AG04449 (cell line): ENCODE results near the gene ANKH.

Source experiments
- CTCF ChIA-PET: fragments of 350-600 bp; formaldehyde crosslinking; extraction: SDS; loops from one replicate; lab custom pipeline; 2021; ENCODE audit warnings: antibody characterized with exemption; lab: Yijun Ruan, JAX
- POLR2A ChIA-PET: fragments of 400-600, 350-600 bp; formaldehyde crosslinking; extraction: SDS; loops from one replicate; lab custom pipeline; 2020; ENCODE audit warnings: antibody characterized with exemption, inconsistent platforms; lab: Yijun Ruan, JAX
- DNase-seq: peaks from one replicate; pipeline ENCODE4 v3.0.0-alpha.2; 2010; ENCODE audit warnings: low read depth, low spot score
- H3K4me3 ChIP-seq: 2 replicates; pipeline ENCODE4 v1.5.1; 2011; ENCODE audit warnings: low read depth, mild to moderate bottlenecking, control low read depth, low read length
- CTCF ChIP-seq: IDR thresholded peaks from one replicate; pipeline ENCODE4 v1.5.1; 2011; ENCODE audit warnings: mild to moderate bottlenecking, moderate library complexity, low read length, control low read depth, inconsistent platforms; ENCODE audit not compliant: insufficient read depth; ENCODE audit errors: missing control alignments

ANKH gene

GRCh38 chr5:14702238-14702839 is 169.2 kb downstream of the ANKH start:
- ChIA-PET CTCF (interaction anchor here (0.6 to 7.6 kb wide), 7 partner anchors 8 to 307 kb away, joined by 3 to 60 read pairs (median 7); no protein-coding TSS in a partner anchor), POLR2A (interaction anchor here (1.0 kb wide), 1 partner anchor 169 kb away, joined by 3 read pairs; the partner anchor contains the start of gene ANKH)
- no peak for DNase-seq
- H3K4me3 ChIP-seq, result no peak overlapping the region
- no peak for TF ChIP-seq CTCF

GRCh38 chr5:14701556-14701955 is 170.0 kb downstream of the ANKH start:
- DNase-seq, result no peak
- H3K4me3 ChIP-seq, result no peak overlapping the region
- TF ChIP-seq CTCF, result no peak
- ChIA-PET CTCF (interaction anchor here (0.7 to 3.1 kb wide), 3 partner anchors 16 to 302 kb away, joined by 3 to 18 read pairs (median 4); no protein-coding TSS in a partner anchor), POLR2A (no interaction called here)

- ChIA-PET POLR2A (no interaction called here), CTCF (interaction anchor here (0.7 to 3.6 kb wide), 4 partner anchors 15 to 302 kb away, joined by 3 to 20 read pairs (median 11); no protein-coding TSS in a partner anchor)
These were observed 170.8 kb downstream of the ANKH start for GRCh38 chr5:14700478-14701436.

GRCh38 chr5:14699807-14700400 is 171.7 kb downstream of the ANKH start:
- no peak overlapping the region for H3K4me3 ChIP-seq
- ChIA-PET POLR2A (no interaction called here), CTCF (interaction anchor here (3.6 kb wide), 1 partner anchor 14 kb away, joined by 20 read pairs; no protein-coding TSS in a partner anchor)
- no peak for TF ChIP-seq CTCF
- DNase-seq, result no peak

More at GRCh38 chr5:14700478-14701436, 170.8 kb downstream of the ANKH start:
- TF ChIP-seq CTCF, result no peak
- no peak overlapping the region for H3K4me3 ChIP-seq
- no peak for DNase-seq

GRCh38 chr5:14699159-14699558 is 172.4 kb downstream of the ANKH start:
- POLR2A ChIA-PET, result no interaction called here
- CTCF ChIA-PET, result interaction anchor here (3.6 kb wide), 1 partner anchor 14 kb away, joined by 20 read pairs; no protein-coding TSS in a partner anchor
- no peak overlapping the region for H3K4me3 ChIP-seq
- no peak for TF ChIP-seq CTCF
- DNase-seq, result no peak
